ENCODE data around the gene FBXO40. TPM values are rescaled to one million over a fixed set of nuclear protein-coding genes. Genes with fewer than 3 reads are reported as not detected.

FBXO40 gene
- total and polyA plus RNA-seq, 12 donors = 2.9 to 279 (median 217) TPM

DNA sequence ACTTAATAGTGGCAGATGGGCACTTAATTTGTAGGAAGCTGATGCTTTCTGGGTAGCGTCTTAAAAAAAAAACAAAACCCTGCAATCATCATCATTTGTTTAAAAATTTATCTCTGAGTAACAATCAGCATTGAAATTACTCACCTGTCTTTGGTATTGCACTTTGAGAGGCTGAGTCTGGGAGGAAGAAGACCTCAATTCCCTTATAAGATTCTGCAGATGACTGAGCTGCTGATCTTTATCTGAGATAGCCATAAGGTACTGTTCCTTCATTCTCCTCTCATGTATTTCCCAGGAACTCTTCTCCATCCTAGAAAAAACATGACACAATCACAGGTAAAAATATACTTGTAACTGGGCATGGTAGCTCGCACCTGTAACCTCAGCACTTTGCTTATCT is 84.0 kb downstream of the FBXO40 start:
- intact Hi-C loops (cut with DNase I) = no loop called here
- Histone ChIP-seq H3K27me3 (no peaks in the 10 kb centered on the region), H3K36me3 (peaks cover 0 to 100% (median 55%) of the 10 kb centered on the region in 9 donors), H3K27ac (no peak overlapping the region), H3K9me3 (no peaks in the 10 kb centered on the region), H3K4me3 (no peak overlapping the region), H3K4me1 (no peaks in the 10 kb centered on the region)
- DNase-seq (no peak), ATAC-seq (no peak)
- TF ChIP-seq, protein P1, sequence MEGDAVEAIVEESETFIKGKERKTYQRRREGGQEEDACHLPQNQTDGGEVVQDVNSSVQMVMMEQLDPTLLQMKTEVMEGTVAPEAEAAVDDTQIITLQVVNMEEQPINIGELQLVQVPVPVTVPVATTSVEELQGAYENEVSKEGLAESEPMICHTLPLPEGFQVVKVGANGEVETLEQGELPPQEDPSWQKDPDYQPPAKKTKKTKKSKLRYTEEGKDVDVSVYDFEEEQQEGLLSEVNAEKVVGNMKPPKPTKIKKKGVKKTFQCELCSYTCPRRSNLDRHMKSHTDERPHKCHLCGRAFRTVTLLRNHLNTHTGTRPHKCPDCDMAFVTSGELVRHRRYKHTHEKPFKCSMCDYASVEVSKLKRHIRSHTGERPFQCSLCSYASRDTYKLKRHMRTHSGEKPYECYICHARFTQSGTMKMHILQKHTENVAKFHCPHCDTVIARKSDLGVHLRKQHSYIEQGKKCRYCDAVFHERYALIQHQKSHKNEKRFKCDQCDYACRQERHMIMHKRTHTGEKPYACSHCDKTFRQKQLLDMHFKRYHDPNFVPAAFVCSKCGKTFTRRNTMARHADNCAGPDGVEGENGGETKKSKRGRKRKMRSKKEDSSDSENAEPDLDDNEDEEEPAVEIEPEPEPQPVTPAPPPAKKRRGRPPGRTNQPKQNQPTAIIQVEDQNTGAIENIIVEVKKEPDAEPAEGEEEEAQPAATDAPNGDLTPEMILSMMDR (IDR thresholded peaks at IDR 0.05) = no peak
- WGBS, 2 donors = 96 to 97% methylated on average over 2 of the region's 2 CpGs

Other genes with a start within 250 kb of the FBXO40 start
- under 1 TPM; 0.25 to 0.93 (median 0.46) TPM for gene POLQ, start 47.4 kb upstream of the FBXO40 start, total RNA-seq
- gene POLQ, start 47.4 kb upstream of the FBXO40 start, polyA plus RNA-seq = under 1 TPM; 0.10 to 0.22 TPM
- gene ARGFX, start 25.4 kb upstream of the FBXO40 start, total RNA-seq = not detected
- gene ARGFX, start 25.4 kb upstream of the FBXO40 start, polyA plus RNA-seq = not detected
- gene HCLS1, start 67.5 kb downstream of the FBXO40 start, total RNA-seq = 10 to 100 TPM in 4 of 10 donors, 1 to 10 TPM in 6; 5.0 to 40.7 (median 8.6) TPM
- gene HCLS1, start 67.5 kb downstream of the FBXO40 start, polyA plus RNA-seq = 10 to 100 TPM; 12.6 to 15.9 TPM
- gene GOLGB1, start 156.4 kb downstream of the FBXO40 start, total RNA-seq = 10 to 100 TPM; 37.1 to 66.8 (median 49.7) TPM
- 10 to 100 TPM; 12.3 to 26.8 TPM for gene GOLGB1, start 156.4 kb downstream of the FBXO40 start, polyA plus RNA-seq
- gene IQCB1, start 241.7 kb downstream of the FBXO40 start, total RNA-seq = 1 to 10 TPM; 4.9 to 9.9 (median 7.1) TPM
- gene IQCB1, start 241.7 kb downstream of the FBXO40 start, polyA plus RNA-seq = 1 to 10 TPM; 5.1 to 9.8 TPM
- gene EAF2, start 241.8 kb downstream of the FBXO40 start, total RNA-seq = 1 to 10 TPM; 1.8 to 7.0 (median 3.3) TPM
- gene EAF2, start 241.8 kb downstream of the FBXO40 start, polyA plus RNA-seq = 1 to 10 TPM; 3.7 to 7.4 TPM

All from heart right ventricle (tissue), 16 donors.